Duodenal mucosa (tissue), 2 donors: ENCODE results near the gene COL6A1.

ENCODE experiments used
- H3K27ac ChIP-seq: one replicate; pipeline ENCODE4 v1.7.0; 2013; ENCODE audit warnings: low read depth, low read length
- H3K27me3 ChIP-seq, 2 donors: one replicate each; pipeline ENCODE4 v1.7.0; 2013; ENCODE audit warnings: low read length in 2 of 2, control low read depth in 1 of 2; ENCODE audit not compliant: insufficient read depth in 2 of 2, control insufficient read depth in 1 of 2
- H3K36me3 ChIP-seq, 2 donors: one replicate each; pipeline ENCODE4 v1.7.0; 2013; ENCODE audit warnings: low read length in 2 of 2, control low read depth in 1 of 2; ENCODE audit not compliant: insufficient read depth in 2 of 2, control insufficient read depth in 1 of 2
- H3K4me1 ChIP-seq, 2 donors: one replicate each; pipeline ENCODE4 v1.7.0; 2013; ENCODE audit warnings: low read length in 2 of 2, control low read depth in 1 of 2; ENCODE audit not compliant: insufficient read depth in 2 of 2, control insufficient read depth in 1 of 2
- H3K4me3 ChIP-seq, 2 donors: one replicate each; pipeline ENCODE4 v1.7.0; 2013; ENCODE audit warnings: low read length in 2 of 2, low read depth in 1 of 2
- H3K9ac ChIP-seq, 2 donors: one replicate each; pipeline ENCODE4 v1.7.0; 2013; ENCODE audit warnings: low read length in 2 of 2, low read depth in 1 of 2
- H3K9me3 ChIP-seq, 2 donors: one replicate each; pipeline ENCODE4 v1.7.0; 2013; ENCODE audit warnings: low read length in 2 of 2, control low read depth in 1 of 2; ENCODE audit not compliant: control insufficient read depth in 1 of 2

The COL6A1 gene

DNA sequence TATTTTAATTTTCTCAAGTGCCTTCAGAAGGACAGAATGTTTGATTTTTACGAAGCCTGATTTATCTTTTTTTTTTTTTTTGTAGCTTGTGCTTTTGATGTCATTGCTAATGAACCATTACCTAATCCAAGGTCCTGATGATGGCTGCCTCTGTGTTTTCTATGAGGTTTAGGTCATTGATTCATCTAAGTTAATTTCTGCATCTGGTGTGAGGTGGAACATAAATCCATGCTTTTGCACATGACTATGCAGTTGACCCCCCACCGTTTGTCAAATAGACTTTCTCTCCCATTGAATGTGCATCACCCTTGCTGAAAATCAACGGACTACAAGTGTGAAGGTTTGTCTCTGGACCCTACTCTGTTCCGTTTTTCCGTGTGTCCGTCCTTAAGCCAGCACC is 50.5 kb downstream of the COL6A1 start:
- no peak overlapping the region for H3K9ac ChIP-seq
- peaks cover 0 to 3% of the 10 kb centered on the region in 2 donors for H3K9me3 ChIP-seq
- H3K36me3 ChIP-seq, result no peaks in the 10 kb centered on the region
- no peak overlapping the region for H3K27ac ChIP-seq
- no peak overlapping the region for H3K4me3 ChIP-seq
- no peaks in the 10 kb centered on the region for H3K27me3 ChIP-seq
- no peaks in the 10 kb centered on the region for H3K4me1 ChIP-seq

DNA sequence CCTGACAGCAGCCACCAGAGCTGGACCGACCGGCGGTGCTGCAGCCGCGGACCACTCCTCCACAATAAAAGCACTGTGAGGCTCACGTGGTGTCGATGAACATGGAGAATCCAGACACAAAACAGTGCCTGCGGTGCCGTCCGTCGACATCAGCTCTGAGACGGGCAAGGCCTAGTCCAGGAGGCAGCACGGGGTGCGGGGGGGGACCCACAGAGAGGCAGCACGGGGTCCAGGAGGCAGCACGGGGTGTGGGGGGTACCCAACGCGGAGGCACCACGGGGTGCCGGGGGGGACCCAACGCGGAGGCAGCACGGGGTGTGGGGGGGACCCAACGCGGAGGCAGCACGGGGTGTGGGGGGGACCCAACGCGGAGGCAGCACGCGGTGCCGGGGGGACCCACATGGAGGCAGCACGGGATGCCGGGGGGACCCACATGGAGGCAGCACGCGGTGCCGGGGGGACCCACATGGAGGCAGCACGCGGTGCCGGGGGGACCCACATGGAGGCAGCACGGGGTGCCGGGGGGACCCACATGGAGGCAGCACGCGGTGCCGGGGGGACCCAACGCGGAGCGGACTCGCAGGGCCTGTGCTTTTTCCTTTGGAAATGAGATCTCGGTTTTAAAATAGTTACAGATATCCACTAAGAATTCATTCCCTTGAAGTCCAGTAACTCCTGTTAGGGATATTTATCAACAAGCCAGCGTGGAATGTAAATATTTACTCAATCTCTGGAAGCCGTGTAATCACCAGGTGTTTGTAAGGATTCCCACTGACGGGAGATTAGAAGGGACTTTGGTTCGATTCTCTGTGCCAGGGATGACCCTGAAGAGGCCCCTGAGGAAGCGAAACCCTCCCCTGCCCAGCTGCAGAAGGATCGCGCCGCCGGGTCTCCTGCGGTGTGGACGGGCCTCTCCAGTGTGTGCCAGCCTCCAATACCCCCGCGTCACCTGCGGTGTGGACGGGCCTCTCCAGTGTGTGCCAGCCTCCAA is 52.1 kb downstream of the COL6A1 start:
- H3K4me3 ChIP-seq, result no peak overlapping the region
- H3K27me3 ChIP-seq, result no peaks in the 10 kb centered on the region

DNA sequence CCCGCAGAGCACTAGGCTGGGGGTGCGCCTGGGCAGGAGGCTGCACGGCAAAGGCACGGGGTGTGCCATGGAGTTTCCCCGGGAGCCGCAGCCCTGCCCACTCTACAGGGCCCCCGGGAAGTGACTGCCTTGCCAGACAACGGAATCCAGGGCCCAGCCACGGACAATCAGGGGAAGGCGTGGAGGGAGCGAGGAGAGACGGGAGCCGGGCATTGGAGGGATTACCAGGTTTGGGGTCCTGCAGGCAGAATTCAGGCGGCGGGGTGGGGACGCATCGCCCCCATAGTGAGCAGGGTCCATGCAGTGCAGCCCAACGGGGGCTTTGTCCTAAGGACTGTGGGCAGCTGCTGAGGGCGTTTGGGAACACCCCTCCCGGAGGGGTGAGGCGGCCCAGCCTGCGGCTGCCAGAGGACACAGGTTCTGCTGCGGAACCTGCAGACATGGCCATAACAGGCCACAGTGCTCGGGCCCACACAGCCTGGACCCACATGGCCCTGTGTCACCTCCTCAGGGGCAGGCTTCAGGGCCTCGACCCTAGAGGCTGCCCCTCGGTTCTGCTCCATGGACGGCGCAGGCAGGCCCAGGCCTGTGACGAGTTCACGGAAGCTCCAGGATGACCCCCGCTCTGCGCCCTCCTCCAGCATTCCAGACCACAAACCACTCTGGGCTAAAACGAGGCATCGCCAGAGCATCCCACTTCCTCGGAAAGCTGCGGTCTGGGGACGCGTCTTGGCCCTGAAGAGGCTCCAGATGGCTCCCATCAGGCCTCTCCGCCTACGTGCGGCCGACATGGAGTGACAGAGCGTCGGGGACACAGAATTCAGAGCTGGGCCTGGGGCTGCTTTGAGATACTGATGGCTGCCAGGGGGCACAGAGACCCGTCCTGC is 54.5 kb downstream of the COL6A1 start:
- Histone ChIP-seq H3K27ac (peak overlapping the region; percentile 42), H3K9ac (no peak overlapping the region), H3K4me1 (peaks cover 0 to 3% of the 10 kb centered on the region in 2 donors), H3K4me3 (no peak overlapping the region), H3K9me3 (no peaks in the 10 kb centered on the region), H3K36me3 (no peaks in the 10 kb centered on the region), H3K27me3 (no peaks in the 10 kb centered on the region)

More for the DNA sequence above, 52.1 kb downstream of the COL6A1 start:
- Histone ChIP-seq H3K27ac (peak overlapping the region; percentile 32), H3K9ac (no peak overlapping the region), H3K36me3 (no peaks in the 10 kb centered on the region), H3K4me1 (peaks cover 0 to 3% of the 10 kb centered on the region in 2 donors), H3K9me3 (peaks cover 0 to 3% of the 10 kb centered on the region in 2 donors)

DNA sequence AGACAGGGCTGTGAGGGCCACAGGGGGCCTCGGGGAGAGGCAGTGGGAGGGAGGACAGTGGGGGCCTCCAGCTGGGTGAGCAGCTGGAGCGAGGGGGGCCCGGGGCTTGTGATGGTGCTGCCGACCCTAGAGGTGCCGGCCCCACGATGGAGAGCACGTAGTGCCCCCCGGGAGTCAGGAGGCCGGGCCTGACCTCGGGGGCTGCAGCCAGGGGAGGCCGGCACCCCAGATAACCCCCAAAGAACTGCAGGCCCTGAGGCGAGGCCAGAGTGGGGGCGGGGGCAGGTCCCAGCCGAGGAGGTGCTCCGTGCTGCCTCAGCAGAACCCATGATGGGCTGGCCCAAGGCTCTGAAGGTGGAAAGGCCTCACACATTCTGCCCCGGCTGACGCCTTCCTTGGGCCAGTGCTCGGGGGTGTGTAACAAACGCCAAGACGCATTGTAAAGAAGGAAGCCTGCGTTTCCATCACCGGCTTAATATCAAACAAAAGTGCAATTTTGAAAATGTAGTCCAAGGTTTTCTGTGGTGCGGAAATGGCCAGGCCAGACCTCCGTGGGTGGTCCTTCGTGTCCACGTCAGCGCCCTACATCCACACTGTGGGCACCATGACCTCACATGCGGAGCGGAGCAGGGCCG is 55.2 kb downstream of the COL6A1 start:
- no peak overlapping the region for H3K9ac ChIP-seq
- H3K9me3 ChIP-seq, result no peaks in the 10 kb centered on the region
- no peaks in the 10 kb centered on the region for H3K36me3 ChIP-seq
- peak overlapping the region; percentile 32 for H3K27ac ChIP-seq
- H3K4me3 ChIP-seq, result no peak overlapping the region
- no peaks in the 10 kb centered on the region for H3K27me3 ChIP-seq
- H3K4me1 ChIP-seq, result peaks cover 0 to 3% of the 10 kb centered on the region in 2 donors

DNA sequence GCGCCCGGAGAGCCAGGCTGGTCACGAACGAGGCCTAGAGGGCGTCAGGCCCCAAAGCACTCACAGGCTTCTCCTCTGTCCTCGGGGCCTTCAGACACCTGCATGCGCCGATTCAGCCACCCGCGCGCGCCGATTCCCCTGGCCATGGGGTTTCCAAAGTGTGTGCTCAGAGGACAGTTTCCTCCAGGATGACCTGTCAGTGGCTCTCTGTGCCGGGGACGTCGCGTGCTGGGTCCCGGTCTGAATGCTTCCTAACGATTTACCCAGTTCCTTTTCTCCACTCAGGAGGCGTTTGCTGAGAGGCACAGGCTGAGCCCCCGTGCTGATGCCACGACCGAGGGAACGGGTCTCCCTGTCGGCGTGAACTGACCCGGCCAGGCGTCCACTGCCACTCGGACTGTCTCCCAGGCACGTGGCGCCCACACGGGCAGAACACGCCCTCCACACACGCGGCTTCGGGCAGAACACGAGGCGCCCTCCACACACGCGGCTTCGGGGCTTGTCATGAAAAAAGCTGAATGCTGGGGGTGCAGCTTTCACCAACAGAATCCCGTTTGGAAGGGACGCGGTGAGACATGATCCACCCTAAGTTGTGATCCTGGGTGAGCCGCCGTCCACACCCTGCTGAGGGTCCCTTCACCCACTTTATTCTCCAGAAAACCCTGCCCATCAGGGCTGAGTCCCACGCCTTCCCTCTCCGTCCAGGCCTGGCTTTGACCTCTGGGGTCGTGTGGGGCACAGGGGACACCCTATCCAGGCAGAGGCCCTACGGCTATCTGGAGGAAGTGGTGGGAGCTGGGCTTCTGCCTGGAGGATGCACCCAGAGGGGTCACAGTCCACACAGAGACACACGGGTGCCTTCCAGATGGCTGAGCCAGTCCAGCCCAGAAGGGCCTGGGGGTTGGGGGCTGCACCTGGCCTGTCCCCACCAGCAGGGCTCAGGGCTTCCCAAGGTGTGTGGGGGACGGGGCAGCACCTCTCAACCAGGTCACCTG is 56.1 kb downstream of the COL6A1 start:
- no peaks in the 10 kb centered on the region for H3K9me3 ChIP-seq
- H3K9ac ChIP-seq, result no peak overlapping the region
- no peak overlapping the region for H3K4me3 ChIP-seq
- peaks cover 0 to 3% of the 10 kb centered on the region in 2 donors for H3K4me1 ChIP-seq
- H3K27ac ChIP-seq, result no peak overlapping the region
- H3K27me3 ChIP-seq, result no peaks in the 10 kb centered on the region
- H3K36me3 ChIP-seq, result no peaks in the 10 kb centered on the region

DNA sequence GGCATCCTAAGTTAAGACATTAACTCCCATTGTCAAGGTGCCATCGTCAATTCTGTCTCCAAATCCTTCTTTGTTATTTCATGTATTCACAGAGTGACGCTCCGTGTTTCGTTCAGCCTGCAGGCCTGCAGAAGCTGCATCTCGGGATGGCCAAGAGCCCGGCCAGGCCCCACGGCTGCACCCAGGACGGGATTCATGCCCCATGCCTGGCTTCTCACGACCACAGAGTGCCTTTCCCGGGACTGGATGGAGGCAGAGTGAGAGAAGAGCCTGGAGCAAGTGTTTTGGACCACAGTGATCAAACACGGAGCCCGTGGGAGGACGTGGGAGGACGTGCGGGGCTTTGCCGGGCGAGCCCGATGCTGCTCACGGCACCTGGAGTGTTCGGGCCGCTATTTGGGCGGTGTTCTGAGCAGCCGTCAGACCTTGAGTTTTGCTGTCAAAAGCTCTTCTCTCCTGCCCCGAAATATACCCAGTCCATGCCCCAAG is 56.8 kb downstream of the COL6A1 start:
- H3K4me3 ChIP-seq, result no peak overlapping the region
- H3K27ac ChIP-seq, result no peak overlapping the region
- H3K4me1 ChIP-seq, result peaks cover 0 to 3% of the 10 kb centered on the region in 2 donors
- H3K27me3 ChIP-seq, result no peaks in the 10 kb centered on the region
- H3K9me3 ChIP-seq, result no peaks in the 10 kb centered on the region
- H3K9ac ChIP-seq, result no peak overlapping the region
- H3K36me3 ChIP-seq, result no peaks in the 10 kb centered on the region

DNA sequence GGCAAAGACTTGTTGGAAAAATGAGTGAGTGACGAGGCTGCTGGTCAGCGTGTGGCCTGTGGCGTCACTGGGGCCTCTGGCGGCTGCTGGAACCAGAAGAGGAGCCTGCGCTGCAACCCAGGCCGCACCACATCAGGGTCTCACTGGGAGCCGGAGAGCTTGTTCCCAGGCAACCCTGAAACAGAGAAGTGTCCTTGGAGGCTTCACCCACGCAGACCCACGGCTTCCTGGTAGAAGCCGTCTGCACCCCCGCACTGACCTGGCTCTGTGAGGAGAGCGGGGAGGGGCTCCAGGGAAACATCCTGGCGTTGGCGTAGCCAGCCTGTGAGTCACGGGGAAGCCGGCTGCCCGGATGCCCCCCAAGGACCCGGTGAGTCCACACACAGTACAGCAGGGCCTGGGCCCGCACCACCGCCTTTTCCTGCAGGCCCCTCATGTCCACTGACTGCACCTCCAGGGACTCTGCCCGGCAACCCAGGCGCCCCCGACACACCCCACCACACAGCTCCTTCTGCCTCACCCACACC is 57.4 kb downstream of the COL6A1 start:
- H3K27me3 ChIP-seq, result no peaks in the 10 kb centered on the region
- H3K4me1 ChIP-seq, result peaks cover 0 to 3% of the 10 kb centered on the region in 2 donors
- H3K36me3 ChIP-seq, result no peaks in the 10 kb centered on the region
- no peak overlapping the region for H3K9ac ChIP-seq
- H3K9me3 ChIP-seq, result no peaks in the 10 kb centered on the region
- no peak overlapping the region for H3K4me3 ChIP-seq
- H3K27ac ChIP-seq, result no peak overlapping the region

DNA sequence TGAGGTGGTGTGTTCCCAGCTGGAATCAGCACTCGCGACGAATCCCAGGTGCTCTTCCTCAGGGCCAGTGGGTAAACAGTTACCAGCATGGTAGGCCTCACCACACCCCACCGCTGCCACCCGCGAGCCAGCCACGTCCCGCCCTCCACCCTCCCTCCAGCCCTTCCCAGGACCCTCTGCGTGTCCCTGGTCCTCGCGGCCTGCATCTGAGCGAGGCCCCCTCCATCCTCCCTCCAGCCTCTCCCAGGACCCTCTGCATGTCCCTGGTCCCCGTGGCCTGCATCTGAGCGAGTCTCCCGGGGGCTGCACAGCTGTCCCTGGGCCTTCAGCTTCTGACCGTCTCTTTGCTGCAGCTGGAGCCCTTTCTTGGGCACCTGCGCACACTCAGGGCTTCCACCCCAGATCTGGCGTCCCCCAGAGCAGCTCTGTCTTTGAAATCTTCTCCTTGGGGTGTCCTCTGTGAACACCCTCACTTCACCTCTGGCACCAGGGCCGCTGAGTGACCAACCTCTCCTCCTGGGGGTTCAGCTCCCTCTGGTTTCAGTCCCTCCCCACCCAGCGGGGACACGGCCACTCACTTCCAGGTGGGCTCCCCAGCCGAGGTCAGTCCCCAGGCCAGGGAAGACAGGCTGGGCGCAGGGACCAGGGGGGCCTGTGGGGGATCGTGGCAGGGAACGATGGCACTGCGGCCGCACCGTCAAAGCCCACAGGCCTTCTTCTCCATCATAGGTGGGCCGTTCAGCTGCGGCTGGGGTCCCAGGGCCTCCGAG is 58.5 kb downstream of the COL6A1 start:
- no peaks in the 10 kb centered on the region for H3K9me3 ChIP-seq

More for the DNA sequence above, 58.5 kb downstream of the COL6A1 start:
- Histone ChIP-seq H3K4me1 (peaks cover 0 to 3% of the 10 kb centered on the region in 2 donors), H3K4me3 (no peak overlapping the region), H3K9ac (no peak overlapping the region), H3K27ac (no peak overlapping the region), H3K36me3 (no peaks in the 10 kb centered on the region), H3K27me3 (no peaks in the 10 kb centered on the region)
